ENCODE data around the gene PRSS23.
"Not testable (repeated sequence)": the region's sequence is repeated elsewhere in the genome, so short reads cannot be mapped to it uniquely, and the experiment has no call there.

Gene PRSS23

DNA sequence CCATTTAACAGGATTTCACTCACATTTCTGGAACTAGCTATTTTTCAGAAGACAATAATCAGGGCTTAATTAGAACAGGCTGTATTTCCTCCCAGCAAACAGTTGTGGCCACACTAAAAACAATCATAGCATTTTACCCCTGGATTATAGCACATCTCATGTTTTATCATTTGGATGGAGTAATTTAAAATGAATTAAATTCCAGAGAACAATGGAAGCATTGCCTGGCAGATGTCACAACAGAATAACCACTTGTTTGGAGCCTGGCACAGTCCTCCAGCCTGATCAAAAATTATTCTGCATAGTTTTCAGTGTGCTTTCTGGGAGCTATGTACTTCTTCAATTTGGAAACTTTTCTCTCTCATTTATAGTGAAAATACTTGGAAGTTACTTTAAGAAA is 9.2 kb downstream of the PRSS23 start:
- no peak for DNase-seq
- in situ Hi-C loops (cut with MboI; ENCODE audit: low pct_unique_long_range_greater_than_20kb, low sequenced_read_pairs), result loop anchor here (25.0 kb wide), 1 partner anchor 347 kb away; no protein-coding TSS in a partner anchor

DNA sequence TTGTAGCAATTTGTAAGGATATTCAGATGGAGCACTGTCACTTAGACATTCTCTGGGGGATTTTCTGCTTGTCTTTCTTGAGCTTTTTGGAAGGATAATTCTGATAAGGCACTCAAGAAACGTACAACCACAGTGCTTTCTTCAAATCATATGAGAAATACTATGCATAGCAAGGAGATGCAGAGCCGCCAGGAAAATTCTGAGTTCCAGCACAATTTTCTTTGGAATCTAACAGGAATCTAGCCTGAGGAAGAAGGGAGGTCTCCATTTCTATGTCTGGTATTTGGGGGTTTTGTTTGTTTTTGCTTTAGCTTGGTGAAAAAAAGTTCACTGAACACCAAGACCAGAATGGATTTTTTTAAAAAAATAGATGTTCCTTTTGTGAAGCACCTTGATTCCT is 9.9 kb downstream of the PRSS23 start:
- DNase-seq, result no peak
- in situ Hi-C loops (cut with MboI; ENCODE audit: low pct_unique_long_range_greater_than_20kb, low sequenced_read_pairs), result loop anchor here (25.0 kb wide), 1 partner anchor 348 kb away; no protein-coding TSS in a partner anchor

DNA sequence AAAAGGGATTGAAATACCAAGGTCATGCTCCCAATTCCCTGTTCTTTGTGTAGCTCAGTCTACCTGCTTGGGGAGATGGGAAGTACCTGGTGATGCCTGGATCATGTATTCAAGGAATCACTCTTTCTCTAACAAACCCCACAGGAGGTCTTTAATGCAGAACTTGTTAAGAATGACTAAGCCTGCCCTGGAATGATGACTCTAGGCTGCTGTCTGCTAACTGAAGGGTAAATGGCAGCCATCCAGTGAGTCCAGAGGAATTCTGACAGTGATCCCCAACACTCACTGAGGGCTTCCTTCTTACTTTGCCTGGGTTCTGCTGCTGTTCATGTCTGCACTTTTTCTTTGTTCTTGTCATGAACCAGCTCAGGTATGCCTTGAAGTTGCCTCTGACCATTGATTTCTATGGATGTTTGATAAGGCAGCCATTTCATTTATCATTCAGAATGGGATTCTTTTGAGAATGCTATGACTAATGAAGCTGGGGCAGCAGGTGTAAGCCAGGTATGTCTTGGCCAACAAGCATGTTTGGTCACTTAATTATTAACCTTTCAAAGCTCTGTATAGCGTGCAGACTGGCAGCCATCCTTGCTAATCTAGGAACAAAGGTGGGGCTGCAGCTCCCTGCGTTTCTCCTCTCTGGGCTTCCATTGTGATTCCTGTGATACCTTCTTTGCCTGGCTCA is 11.4 kb downstream of the PRSS23 start:
- DNase-seq, result no peak
- in situ Hi-C loops (cut with MboI; ENCODE audit: low pct_unique_long_range_greater_than_20kb, low sequenced_read_pairs), result loop anchor here (25.0 kb wide), 1 partner anchor 349 kb away; no protein-coding TSS in a partner anchor

DNA sequence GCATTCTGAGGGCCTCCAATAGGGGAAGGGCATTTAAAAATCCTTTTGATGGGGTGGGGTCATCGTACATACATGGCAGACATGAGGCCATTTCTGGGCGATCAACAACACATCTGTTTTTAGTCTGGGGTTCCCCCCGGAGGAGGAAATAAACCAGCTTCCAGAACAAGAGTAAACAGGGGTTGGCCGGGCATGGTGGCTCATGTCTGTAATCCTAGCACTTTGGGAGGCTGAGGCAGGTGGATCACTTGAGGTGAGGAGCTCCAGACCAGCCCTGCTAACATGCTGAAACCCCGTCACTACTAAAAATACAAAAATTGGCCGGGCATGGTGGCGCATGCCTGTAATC is 12.0 kb downstream of the PRSS23 start:
- in situ Hi-C loops (cut with MboI; ENCODE audit: low pct_unique_long_range_greater_than_20kb, low sequenced_read_pairs), result loop anchor here (25.0 kb wide), 1 partner anchor 350 kb away; no protein-coding TSS in a partner anchor
- no peak for DNase-seq

DNA sequence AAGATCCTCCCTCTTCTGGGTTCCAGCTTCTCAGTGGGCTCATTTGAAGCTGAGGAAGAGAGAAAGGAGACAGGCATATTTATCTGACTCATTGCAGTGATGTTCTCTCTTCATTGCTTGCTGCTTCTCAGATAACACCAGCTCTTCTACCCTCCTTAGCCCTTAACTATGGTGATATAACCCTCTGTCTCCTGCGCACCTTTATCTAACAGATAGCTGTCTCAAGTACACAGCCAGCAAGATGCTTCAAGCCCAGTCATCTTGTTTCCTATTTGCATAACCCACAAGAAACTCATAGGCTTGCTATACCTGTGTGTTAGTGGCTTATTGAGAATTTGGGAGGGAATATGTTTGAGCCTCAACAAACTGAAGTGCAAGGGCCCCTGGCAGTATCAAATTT is 12.6 kb downstream of the PRSS23 start:
- DNase-seq, result no peak
- in situ Hi-C loops (cut with MboI; ENCODE audit: low pct_unique_long_range_greater_than_20kb, low sequenced_read_pairs), result loop anchor here (25.0 kb wide), 1 partner anchor 351 kb away; no protein-coding TSS in a partner anchor

DNA sequence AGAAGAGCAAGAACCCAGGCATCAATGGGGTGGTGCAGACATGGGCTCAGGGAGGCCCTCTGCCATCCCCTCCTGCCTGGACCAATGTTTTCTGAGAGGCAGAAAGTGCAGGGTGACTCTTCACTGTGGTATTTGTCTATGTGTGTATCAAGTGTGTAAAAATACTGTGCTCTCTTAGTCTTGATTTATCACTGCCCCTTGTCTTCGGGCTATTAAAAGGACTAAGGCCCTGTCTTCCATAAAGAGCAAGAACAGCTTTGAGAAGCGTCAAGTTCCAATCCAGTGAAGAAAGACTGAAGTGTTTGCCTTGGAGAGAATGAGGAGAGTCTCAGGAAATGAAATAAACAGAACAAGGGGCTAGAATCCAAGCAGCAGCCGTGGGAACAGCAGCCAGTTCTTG is 14.4 kb downstream of the PRSS23 start:
- in situ Hi-C loops (cut with MboI; ENCODE audit: low pct_unique_long_range_greater_than_20kb, low sequenced_read_pairs), result loop anchor here (25.0 kb wide), 1 partner anchor 352 kb away; no protein-coding TSS in a partner anchor
- no peak for DNase-seq

DNA sequence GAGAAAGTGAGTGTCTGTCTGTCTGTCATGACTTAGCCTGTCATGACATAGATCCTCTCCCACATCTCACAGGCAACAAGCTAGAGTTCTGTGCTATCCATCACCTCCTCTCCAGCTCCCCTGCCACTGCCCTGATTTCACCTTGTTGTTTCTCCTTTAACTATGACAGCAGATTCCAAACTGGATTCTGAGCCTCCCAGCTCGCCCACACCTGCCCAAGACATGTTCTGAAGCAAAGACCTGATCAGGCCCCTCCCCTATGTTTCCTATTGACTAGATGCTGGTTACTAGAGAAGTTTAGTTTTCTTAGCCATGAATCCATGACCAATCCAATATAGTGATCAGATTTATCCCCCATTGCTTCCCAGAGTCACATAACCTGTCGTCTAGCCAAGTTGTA is 15.4 kb downstream of the PRSS23 start:
- in situ Hi-C loops (cut with MboI; ENCODE audit: low pct_unique_long_range_greater_than_20kb, low sequenced_read_pairs), result loop anchor here (25.0 kb wide), 1 partner anchor 353 kb away; no protein-coding TSS in a partner anchor
- DNase-seq, result no peak

DNA sequence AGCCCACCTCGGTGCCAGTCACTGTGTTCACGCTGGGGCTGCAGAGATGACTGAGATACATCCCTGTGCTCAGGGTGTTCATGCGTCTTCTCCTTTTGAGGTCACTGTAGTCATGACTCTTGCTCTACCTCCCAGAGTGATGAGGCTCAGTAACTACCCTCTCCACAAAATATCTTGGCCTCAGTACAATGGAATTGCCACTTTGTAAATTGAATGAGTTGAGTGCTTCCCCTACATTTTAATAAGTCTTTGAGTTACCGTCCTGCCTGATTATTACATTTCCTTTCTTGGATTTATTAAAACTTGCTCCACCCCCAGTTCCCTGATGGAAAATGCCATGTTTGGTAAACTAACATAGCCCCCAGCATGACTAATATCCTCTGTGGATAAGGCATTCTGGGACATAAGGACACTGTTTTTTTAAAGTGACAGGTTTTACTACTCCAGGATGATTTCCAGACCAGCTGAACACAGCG is 15.9 kb downstream of the PRSS23 start:
- in situ Hi-C loops (cut with MboI; ENCODE audit: low pct_unique_long_range_greater_than_20kb, low sequenced_read_pairs), result loop anchor here (25.0 kb wide), 1 partner anchor 354 kb away; no protein-coding TSS in a partner anchor
- no peak for DNase-seq

DNA sequence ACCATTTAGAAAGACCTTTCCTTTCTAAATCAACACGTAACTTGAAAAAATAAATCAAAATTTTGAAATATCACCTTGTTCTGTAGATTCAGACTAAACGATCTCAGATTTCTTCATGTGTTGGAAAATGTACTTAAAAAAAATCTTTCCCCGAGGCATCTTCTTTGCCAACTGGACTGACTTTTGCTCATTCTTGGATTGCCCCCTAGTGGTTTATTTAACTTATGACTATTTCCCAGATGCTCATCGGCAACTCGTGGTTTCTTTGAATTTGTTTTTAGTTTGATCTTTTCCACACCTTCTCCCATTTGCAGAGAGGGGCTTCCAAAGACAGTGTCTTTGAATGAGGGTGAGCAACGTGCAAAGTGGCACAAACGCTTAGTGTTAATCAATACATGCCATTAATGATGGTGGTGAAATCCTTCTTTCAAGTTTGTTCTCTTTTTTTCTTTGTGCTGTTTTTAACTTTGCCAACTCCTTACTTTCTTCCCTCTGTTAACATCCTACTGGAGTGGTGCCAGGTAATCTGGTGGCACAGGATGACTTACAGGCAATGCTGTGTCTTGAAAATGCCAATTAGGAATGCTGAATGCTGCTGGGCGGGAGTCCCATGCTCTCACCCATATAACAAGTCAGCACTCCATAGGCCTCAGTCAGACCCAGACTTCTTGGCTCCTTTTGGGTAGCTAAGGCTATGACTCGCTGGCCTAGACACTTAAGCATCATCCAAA is 18.3 kb downstream of the PRSS23 start:
- in situ Hi-C loops (cut with MboI; ENCODE audit: low pct_unique_long_range_greater_than_20kb, low sequenced_read_pairs), result loop anchor here (25.0 kb wide), 1 partner anchor 356 kb away; no protein-coding TSS in a partner anchor
- DNase-seq, result peak; percentile 58

DNA sequence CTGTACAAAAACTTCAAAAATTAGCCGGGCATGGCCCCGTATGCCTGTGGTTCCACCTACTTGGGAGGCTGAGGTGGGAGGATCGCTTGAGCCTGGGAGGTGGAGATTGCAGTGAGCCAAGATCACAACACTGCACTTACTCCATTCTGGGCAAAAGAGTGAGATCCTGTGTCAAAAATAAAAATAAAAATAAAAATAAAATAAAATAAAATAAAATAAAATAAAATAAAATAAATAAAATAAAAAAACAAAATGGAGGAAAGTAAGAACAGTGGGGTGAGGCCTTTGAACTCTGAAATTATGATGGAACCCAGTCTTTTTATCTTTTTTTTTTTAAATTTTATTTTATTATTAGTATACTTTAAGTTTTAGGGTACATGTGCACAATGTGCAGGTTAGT is 23.8 kb downstream of the PRSS23 start:
- in situ Hi-C loops (cut with MboI; ENCODE audit: low pct_unique_long_range_greater_than_20kb, low sequenced_read_pairs), result loop anchor here (25.0 kb wide), 1 partner anchor 362 kb away; no protein-coding TSS in a partner anchor

DNA sequence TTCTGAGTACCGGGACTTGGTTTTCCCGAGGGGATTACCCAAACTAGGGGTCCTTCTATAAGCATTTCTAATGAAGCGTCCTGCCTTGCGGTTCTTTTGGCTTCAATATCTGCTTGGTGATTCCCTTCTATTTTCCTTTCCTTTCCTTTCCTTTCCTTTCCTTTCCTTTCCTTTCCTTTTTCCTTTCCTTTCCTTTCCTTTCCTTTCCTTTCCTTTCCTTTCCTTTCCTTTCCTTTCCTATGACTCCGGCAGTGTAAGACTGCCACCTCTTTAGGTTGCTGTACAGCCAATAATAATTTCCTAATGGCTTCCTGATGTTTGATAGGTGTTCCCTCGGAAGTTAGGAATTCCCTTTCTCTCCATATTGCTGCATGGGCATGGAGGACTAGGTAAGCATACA is 34.0 kb downstream of the PRSS23 start:
- DNase-seq; in situ Hi-C loops (cut with MboI; ENCODE audit: low pct_unique_long_range_greater_than_20kb, low sequenced_read_pairs): not testable (repeated sequence)

More for the DNA sequence above, 23.8 kb downstream of the PRSS23 start:
- not testable (repeated sequence) for DNase-seq

DNA sequence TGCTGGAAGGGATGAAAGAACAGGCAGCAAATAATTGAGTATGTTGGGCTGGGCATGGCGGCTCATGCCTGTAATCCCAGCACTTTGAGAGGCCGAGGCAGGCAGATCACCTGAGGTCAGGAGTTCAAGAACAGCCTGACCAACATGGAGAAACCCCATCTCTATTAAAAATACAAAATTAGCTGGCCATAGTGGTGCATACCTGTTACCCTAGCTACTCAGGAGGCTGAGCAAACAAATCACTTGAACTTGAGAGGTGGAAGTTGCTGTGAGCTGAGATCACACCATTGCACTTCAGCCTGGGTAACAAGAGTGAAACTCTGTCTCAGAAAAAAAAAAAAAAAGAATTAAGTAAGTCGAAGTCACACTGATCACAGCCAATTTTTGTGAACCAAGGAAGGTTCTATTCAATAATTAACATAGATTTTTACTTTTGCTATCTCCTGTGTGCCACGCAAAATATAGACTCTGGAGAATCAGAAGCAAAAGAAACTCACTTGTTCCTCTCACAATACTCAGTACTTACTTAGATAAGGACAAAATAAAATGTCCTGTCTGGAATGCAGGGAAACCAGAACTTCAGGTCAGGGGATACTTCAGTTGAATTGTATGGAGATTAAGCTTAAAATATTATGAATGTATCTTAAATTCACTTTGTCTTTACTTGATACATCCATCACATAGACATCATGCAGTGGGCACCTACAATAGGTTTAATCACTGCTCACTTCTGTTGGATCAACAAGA is 44.6 kb downstream of the PRSS23 start:
- in situ Hi-C loops (cut with MboI; ENCODE audit: low pct_unique_long_range_greater_than_20kb, low sequenced_read_pairs); DNase-seq: not testable (repeated sequence)

DNA sequence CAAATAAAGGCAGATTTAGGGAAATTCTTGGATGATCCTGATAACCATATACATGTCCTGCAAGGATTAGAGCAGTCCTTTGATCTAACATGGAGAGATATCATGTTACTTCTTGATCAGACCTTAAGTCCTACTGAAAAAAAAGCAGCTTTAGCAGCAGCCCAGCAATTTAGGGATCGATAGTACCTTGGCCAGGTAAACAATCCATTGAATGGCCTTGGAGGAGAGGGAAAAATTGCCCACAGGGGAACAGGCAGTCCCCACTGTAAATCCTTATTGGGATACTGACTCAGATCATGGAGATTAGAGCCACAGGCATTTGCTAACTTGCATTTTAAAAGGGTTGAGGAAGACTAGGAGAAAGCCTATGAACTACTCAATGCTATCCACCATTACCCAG is 47.8 kb downstream of the PRSS23 start:
- DNase-seq, result no peak
- in situ Hi-C loops (cut with MboI; ENCODE audit: low pct_unique_long_range_greater_than_20kb, low sequenced_read_pairs), result no loop called here

DNA sequence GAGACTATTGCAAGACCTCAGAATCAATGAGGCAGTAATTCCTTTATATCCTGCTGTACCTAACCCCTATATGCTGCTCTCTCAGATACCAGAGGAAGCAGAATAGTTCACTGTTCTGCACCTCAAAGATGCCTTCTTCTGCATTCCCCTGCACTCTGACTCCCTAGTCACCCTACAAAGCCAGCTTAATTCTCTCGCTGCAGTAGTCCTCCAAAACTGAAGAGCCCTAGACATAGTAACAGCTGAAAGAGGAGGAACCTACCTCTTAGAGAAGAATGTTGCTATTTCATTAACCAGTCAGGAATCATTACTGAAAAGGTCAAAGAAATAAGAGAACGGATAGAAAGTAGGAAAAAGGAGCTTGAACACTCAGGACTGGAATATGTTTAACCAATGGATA is 49.3 kb downstream of the PRSS23 start:
- DNase-seq, result no peak
- in situ Hi-C loops (cut with MboI; ENCODE audit: low pct_unique_long_range_greater_than_20kb, low sequenced_read_pairs), result no loop called here
